Karpas-422 (cell line): ENCODE results near the gene MAMDC2. TPM values are rescaled to one million over a fixed set of nuclear protein-coding genes. Genes with fewer than 3 reads are reported as not detected.

Experiments
- DNase-seq: peaks from one replicate; pipeline ENCODE4 v3.0.0-alpha.2; 2015
- H2AFZ ChIP-seq: fragments of 200-600 bp; sonication (generic); 2 replicates; pipeline ENCODE4 v1.6.1; 2014; ENCODE audit warnings: antibody characterized with exemption, low read length, mixed read lengths
- H3K27ac ChIP-seq: fragments of 200-600 bp; sonication (generic); 2 replicates; pipeline ENCODE4 v1.5.1; 2014; ENCODE audit warnings: mild to moderate bottlenecking, low read length, moderate library complexity
- H3K27me3 ChIP-seq: fragments of 200-600 bp; sonication (generic); 2 replicates; pipeline ENCODE4 v1.6.1; 2014; ENCODE audit warnings: low read length, mixed read lengths
- H3K36me3 ChIP-seq: fragments of 200-600 bp; sonication (generic); 2 replicates; pipeline ENCODE4 v1.6.1; 2014; ENCODE audit warnings: low read length, mixed read lengths; ENCODE audit not compliant: insufficient read depth
- H3K4me1 ChIP-seq: fragments of 200-600 bp; sonication (generic); 2 replicates; pipeline ENCODE4 v1.6.1; 2014; ENCODE audit warnings: mild to moderate bottlenecking, low read length, mixed read lengths
- H3K4me2 ChIP-seq: fragments of 200-600 bp; sonication (generic); 2 replicates; pipeline ENCODE4 v1.6.1; 2014; ENCODE audit warnings: low read length, low read depth, mild to moderate bottlenecking; ENCODE audit not compliant: poor library complexity, severe bottlenecking
- H3K4me3 ChIP-seq: fragments of 200-600 bp; sonication (generic); 2 replicates; pipeline ENCODE4 v1.5.1; 2014; ENCODE audit warnings: mild to moderate bottlenecking, antibody characterized with exemption, low read length, mixed read lengths
- H3K79me2 ChIP-seq: fragments of 200-600 bp; sonication (generic); 2 replicates; pipeline ENCODE4 v1.6.1; 2014; ENCODE audit warnings: mild to moderate bottlenecking, low read length, mixed read lengths
- H3K9ac ChIP-seq: fragments of 200-600 bp; sonication (generic); 2 replicates; pipeline ENCODE4 v1.6.0; 2014; ENCODE audit warnings: low read length
- H3K9me2 ChIP-seq: fragments of 200-600 bp; sonication (generic), shearing (Covaris generic); replicated peaks from 2 replicates; pipeline ENCODE4 v1.6.0; 2014; ENCODE audit warnings: mild to moderate bottlenecking, low read length, moderate library complexity; ENCODE audit not compliant: insufficient read depth
- H3K9me3 ChIP-seq: fragments of 300-700, 200-600 bp; sonication (generic); 2 replicates; pipeline ENCODE4 v1.6.1; 2014; ENCODE audit warnings: low read length, mixed read lengths
- H4K20me1 ChIP-seq: fragments of 200-600 bp; sonication (generic); 2 replicates; pipeline ENCODE4 v1.6.1; 2014; ENCODE audit warnings: mild to moderate bottlenecking, antibody characterized with exemption, low read length, low read depth; ENCODE audit not compliant: insufficient read depth
- total RNA-seq: library from RNA; depleted of rRNA; stranded (reverse); fragments of >200 nt; shearing (Covaris generic); gene quantifications from 2 replicates; pipeline ENCODE4 v1.2.3, GENCODE V29; 2014; ENCODE audit warnings: low replicate concordance

MAMDC2 gene
- total RNA-seq, 1 experiment from 2014 or later: not detected

- Histone ChIP-seq H3K4me1 (no peaks in the 10 kb centered on the region), H3K27ac (no peak overlapping the region), H3K27me3 (no peaks in the 10 kb centered on the region), H4K20me1 (no peaks in the 10 kb centered on the region), H3K36me3 (no peaks in the 10 kb centered on the region), H3K79me2 (no peaks in the 10 kb centered on the region), H3K4me2 (no peak overlapping the region), H2AFZ (no peak overlapping the region), H3K9me3 (no peaks in the 10 kb centered on the region), H3K9ac (no peak overlapping the region), H3K4me3 (no peak overlapping the region), H3K9me2 (no peaks in the 10 kb centered on the region)
- no peak for DNase-seq
Observed at GRCh38 chr9:70160686-70161600, 117.3 kb downstream of the MAMDC2 start.

GRCh38 chr9:70165006-70165602 is 121.5 kb downstream of the MAMDC2 start:
- H4K20me1 ChIP-seq: no peaks in the 10 kb centered on the region
- no peaks in the 10 kb centered on the region for H3K4me1 ChIP-seq
- H3K27ac ChIP-seq: no peak overlapping the region
- no peak overlapping the region for H3K4me3 ChIP-seq
- no peak for DNase-seq
- H3K9me2 ChIP-seq: no peaks in the 10 kb centered on the region
- H2AFZ ChIP-seq: no peak overlapping the region
- no peak overlapping the region for H3K9ac ChIP-seq
- H3K36me3 ChIP-seq: no peaks in the 10 kb centered on the region
- no peaks in the 10 kb centered on the region for H3K79me2 ChIP-seq
- no peaks in the 10 kb centered on the region for H3K27me3 ChIP-seq
- no peaks in the 10 kb centered on the region for H3K9me3 ChIP-seq
- no peak overlapping the region for H3K4me2 ChIP-seq

GRCh38 chr9:70168521-70168920 is 124.9 kb downstream of the MAMDC2 start:
- H3K9me2 ChIP-seq: no peaks in the 10 kb centered on the region
- H3K79me2 ChIP-seq: no peaks in the 10 kb centered on the region
- no peak overlapping the region for H3K9ac ChIP-seq
- no peak overlapping the region for H3K4me3 ChIP-seq
- H3K27ac ChIP-seq: no peak overlapping the region
- no peaks in the 10 kb centered on the region for H3K4me1 ChIP-seq
- H4K20me1 ChIP-seq: no peaks in the 10 kb centered on the region
- no peak for DNase-seq
- H2AFZ ChIP-seq: no peak overlapping the region
- no peaks in the 10 kb centered on the region for H3K27me3 ChIP-seq
- no peaks in the 10 kb centered on the region for H3K36me3 ChIP-seq
- no peaks in the 10 kb centered on the region for H3K9me3 ChIP-seq
- H3K4me2 ChIP-seq: no peak overlapping the region

GRCh38 chr9:70169222-70169621 is 125.6 kb downstream of the MAMDC2 start:
- H3K9me3 ChIP-seq: no peaks in the 10 kb centered on the region
- no peaks in the 10 kb centered on the region for H4K20me1 ChIP-seq
- no peak overlapping the region for H3K27ac ChIP-seq
- H3K36me3 ChIP-seq: no peaks in the 10 kb centered on the region
- H3K4me1 ChIP-seq: no peaks in the 10 kb centered on the region
- no peak overlapping the region for H3K4me2 ChIP-seq
- no peak overlapping the region for H2AFZ ChIP-seq
- no peaks in the 10 kb centered on the region for H3K9me2 ChIP-seq
- DNase-seq: no peak
- H3K9ac ChIP-seq: no peak overlapping the region
- no peaks in the 10 kb centered on the region for H3K27me3 ChIP-seq
- H3K79me2 ChIP-seq: no peaks in the 10 kb centered on the region
- no peak overlapping the region for H3K4me3 ChIP-seq

GRCh38 chr9:70170151-70170790 is 126.6 kb downstream of the MAMDC2 start:
- Histone ChIP-seq H3K9me3 (no peaks in the 10 kb centered on the region), H3K27me3 (no peaks in the 10 kb centered on the region), H3K36me3 (no peaks in the 10 kb centered on the region), H3K27ac (no peak overlapping the region), H3K9ac (no peak overlapping the region), H3K4me2 (no peak overlapping the region), H3K4me1 (no peaks in the 10 kb centered on the region), H4K20me1 (no peaks in the 10 kb centered on the region), H2AFZ (no peak overlapping the region), H3K4me3 (no peak overlapping the region), H3K79me2 (no peaks in the 10 kb centered on the region), H3K9me2 (no peaks in the 10 kb centered on the region)
- DNase-seq: no peak

GRCh38 chr9:70172532-70172931 is 128.9 kb downstream of the MAMDC2 start:
- no peak for DNase-seq
- Histone ChIP-seq H3K9ac (no peak overlapping the region), H3K4me2 (no peak overlapping the region), H3K4me1 (no peaks in the 10 kb centered on the region), H3K9me2 (no peaks in the 10 kb centered on the region), H3K79me2 (no peaks in the 10 kb centered on the region), H4K20me1 (no peaks in the 10 kb centered on the region), H3K9me3 (no peaks in the 10 kb centered on the region), H2AFZ (no peak overlapping the region), H3K27me3 (no peaks in the 10 kb centered on the region), H3K27ac (no peak overlapping the region), H3K36me3 (no peaks in the 10 kb centered on the region), H3K4me3 (no peak overlapping the region)

GRCh38 chr9:70177121-70177520 is 133.5 kb downstream of the MAMDC2 start:
- H3K36me3 ChIP-seq: no peaks in the 10 kb centered on the region
- H3K9me3 ChIP-seq: no peaks in the 10 kb centered on the region
- H3K27ac ChIP-seq: no peak overlapping the region
- H3K27me3 ChIP-seq: no peaks in the 10 kb centered on the region
- H3K9ac ChIP-seq: no peak overlapping the region
- H4K20me1 ChIP-seq: no peaks in the 10 kb centered on the region
- H3K4me2 ChIP-seq: no peak overlapping the region
- no peaks in the 10 kb centered on the region for H3K4me1 ChIP-seq
- H3K9me2 ChIP-seq: no peaks in the 10 kb centered on the region
- H3K79me2 ChIP-seq: no peaks in the 10 kb centered on the region
- no peak for DNase-seq
- no peak overlapping the region for H2AFZ ChIP-seq
- no peak overlapping the region for H3K4me3 ChIP-seq

GRCh38 chr9:70192707-70193106 is 149.1 kb downstream of the MAMDC2 start:
- H2AFZ ChIP-seq: no peak overlapping the region
- no peaks in the 10 kb centered on the region for H3K36me3 ChIP-seq
- H3K4me2 ChIP-seq: no peak overlapping the region
- no peaks in the 10 kb centered on the region for H3K4me1 ChIP-seq
- no peaks in the 10 kb centered on the region for H3K79me2 ChIP-seq
- no peak overlapping the region for H3K4me3 ChIP-seq
- H3K27me3 ChIP-seq: no peaks in the 10 kb centered on the region
- no peaks in the 10 kb centered on the region for H4K20me1 ChIP-seq
- no peaks in the 10 kb centered on the region for H3K9me3 ChIP-seq
- no peaks in the 10 kb centered on the region for H3K9me2 ChIP-seq
- no peak for DNase-seq
- H3K27ac ChIP-seq: no peak overlapping the region
- no peak overlapping the region for H3K9ac ChIP-seq
